H1 (cell line): Measurements from ENCODE around the gene DYNLL2.

ENCODE experiments used
- CEBPB ChIP-seq: IDR thresholded peaks from 2 replicates; pipeline ENCODE4 v1.6.1; 2012; ENCODE audit warnings: low read depth, low read length
- KDM1A ChIP-seq: fragments of 200-600, 300-600 bp; sonication (generic); IDR thresholded peaks from 2 replicates; pipeline ENCODE4 v1.7.1; 2016; ENCODE audit warnings: mild to moderate bottlenecking, low read length, borderline replicate concordance
- POLR2AphosphoS5 ChIP-seq: IDR thresholded peaks from 2 replicates; pipeline ENCODE4 v1.6.1; 2011; ENCODE audit warnings: low read depth, low read length
- TF ChIP-seq, protein P1 (sequence below), 3 experiments: IDR thresholded peaks; 1 replicate in 2 of 3; 2 replicates in 1 of 3; pipeline versions ENCODE4 v1.5.1 to v1.6.1; 2011; ENCODE audit warnings: low read length in 3 of 3, mild to moderate bottlenecking in 3 of 3, inconsistent platforms in 2 of 3, low read depth in 1 of 3, moderate library complexity in 1 of 3; ENCODE audit not compliant: insufficient read depth in 1 of 3; ENCODE audit errors: control extremely low read depth in 1 of 3
- TF ChIP-seq, protein P2 (sequence below): IDR thresholded peaks from 2 replicates; pipeline ENCODE4 v1.6.1; 2012; ENCODE audit warnings: inconsistent platforms

DNA sequence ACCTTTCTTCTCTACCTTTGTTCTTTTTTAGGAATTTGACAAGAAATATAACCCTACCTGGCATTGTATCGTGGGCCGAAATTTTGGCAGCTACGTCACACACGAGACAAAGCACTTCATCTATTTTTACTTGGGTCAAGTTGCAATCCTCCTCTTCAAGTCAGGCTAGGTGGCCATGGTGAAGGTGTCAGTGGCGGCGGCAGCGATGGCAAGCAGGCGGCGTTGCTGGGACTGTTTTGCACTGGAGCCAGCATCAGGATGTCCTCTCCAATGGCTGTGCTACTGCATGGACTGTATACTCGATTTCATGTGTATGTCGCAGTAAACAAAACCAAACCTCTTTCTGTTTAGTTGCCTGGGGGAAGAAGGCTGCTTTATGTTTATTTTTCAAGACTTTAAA is 5.9 kb downstream of the DYNLL2 start:
- TF ChIP-seq, protein P1, sequence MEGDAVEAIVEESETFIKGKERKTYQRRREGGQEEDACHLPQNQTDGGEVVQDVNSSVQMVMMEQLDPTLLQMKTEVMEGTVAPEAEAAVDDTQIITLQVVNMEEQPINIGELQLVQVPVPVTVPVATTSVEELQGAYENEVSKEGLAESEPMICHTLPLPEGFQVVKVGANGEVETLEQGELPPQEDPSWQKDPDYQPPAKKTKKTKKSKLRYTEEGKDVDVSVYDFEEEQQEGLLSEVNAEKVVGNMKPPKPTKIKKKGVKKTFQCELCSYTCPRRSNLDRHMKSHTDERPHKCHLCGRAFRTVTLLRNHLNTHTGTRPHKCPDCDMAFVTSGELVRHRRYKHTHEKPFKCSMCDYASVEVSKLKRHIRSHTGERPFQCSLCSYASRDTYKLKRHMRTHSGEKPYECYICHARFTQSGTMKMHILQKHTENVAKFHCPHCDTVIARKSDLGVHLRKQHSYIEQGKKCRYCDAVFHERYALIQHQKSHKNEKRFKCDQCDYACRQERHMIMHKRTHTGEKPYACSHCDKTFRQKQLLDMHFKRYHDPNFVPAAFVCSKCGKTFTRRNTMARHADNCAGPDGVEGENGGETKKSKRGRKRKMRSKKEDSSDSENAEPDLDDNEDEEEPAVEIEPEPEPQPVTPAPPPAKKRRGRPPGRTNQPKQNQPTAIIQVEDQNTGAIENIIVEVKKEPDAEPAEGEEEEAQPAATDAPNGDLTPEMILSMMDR (IDR thresholded peaks at IDR 0.05; ENCODE audit: control extremely low read depth in 1 of 3, insufficient read depth in 1 of 3, low read depth in 1 of 3, low read length in 3 of 3), result no peak
- TF ChIP-seq CEBPB, result no peak
- no peak; the same call in 1 of the 2 replicates for TF ChIP-seq POLR2AphosphoS5
- TF ChIP-seq, protein P2, sequence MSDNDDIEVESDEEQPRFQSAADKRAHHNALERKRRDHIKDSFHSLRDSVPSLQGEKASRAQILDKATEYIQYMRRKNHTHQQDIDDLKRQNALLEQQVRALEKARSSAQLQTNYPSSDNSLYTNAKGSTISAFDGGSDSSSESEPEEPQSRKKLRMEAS, result no peak
- TF ChIP-seq KDM1A, result no peak
